Neural cell (in vitro differentiated cells): ENCODE measurements around the gene NECAP2. TPM values are rescaled to one million over a fixed set of nuclear protein-coding genes. Genes with fewer than 3 reads are reported as not detected.

Experiments used
- H2AFZ ChIP-seq: fragments of 200-600, 300-800 bp; sonication (generic), shearing (Covaris generic); 2 replicates; pipeline ENCODE4 v1.6.0; 2014; ENCODE audit warnings: low read depth, mild to moderate bottlenecking, antibody characterized with exemption, low read length, moderate library complexity
- H3F3A ChIP-seq: fragments of 200-600 bp; shearing (Covaris generic); 2 replicates; pipeline ENCODE4 v1.6.1; 2016; ENCODE audit warnings: mild to moderate bottlenecking, moderate library complexity, mixed read lengths, antibody characterized with exemption, low read length; ENCODE audit not compliant: insufficient read depth, poor library complexity, severe bottlenecking
- H3K27ac ChIP-seq: fragments of 200-600, 300-800 bp; sonication (generic), shearing (Covaris generic); 2 replicates; pipeline ENCODE4 v1.5.1; 2014; ENCODE audit warnings: mild to moderate bottlenecking, low read length, moderate library complexity
- H3K27me3 ChIP-seq: fragments of 300-800, 200-600 bp; sonication (generic), shearing (Covaris generic); 2 replicates; pipeline ENCODE4 v1.6.0; 2014; ENCODE audit warnings: mild to moderate bottlenecking, low read depth, low read length, moderate library complexity; ENCODE audit not compliant: insufficient read depth
- H3K36me3 ChIP-seq: fragments of 300-800, 200-600 bp; sonication (generic), shearing (Covaris generic); 2 replicates; pipeline ENCODE4 v1.5.1; 2014; ENCODE audit warnings: mild to moderate bottlenecking, antibody characterized with exemption, low read length, moderate library complexity; ENCODE audit not compliant: insufficient read depth
- H3K4me2 ChIP-seq: fragments of 300-800, 200-600 bp; sonication (generic), shearing (Covaris generic); 2 replicates; pipeline ENCODE4 v1.6.0; 2014; ENCODE audit warnings: mild to moderate bottlenecking, low read length
- H3K4me3 ChIP-seq: fragments of 300-800, 200-600 bp; sonication (generic), shearing (Covaris generic); 2 replicates; pipeline ENCODE4 v1.5.1; 2014; ENCODE audit warnings: mild to moderate bottlenecking, low read length, moderate library complexity
- H3K79me2 ChIP-seq: fragments of 200-600 bp; shearing (Covaris generic); replicated peaks from 2 replicates; pipeline ENCODE4 v1.6.0; 2014; ENCODE audit warnings: mild to moderate bottlenecking, low read length, moderate library complexity; ENCODE audit not compliant: insufficient read depth
- H3K9ac ChIP-seq: fragments of 300-800, 200-600 bp; sonication (generic), shearing (Covaris generic); 2 replicates; pipeline ENCODE4 v1.6.1; 2016; ENCODE audit warnings: mild to moderate bottlenecking, low read length, mixed read lengths
- H3K9me2 ChIP-seq: fragments of 200-600 bp; shearing (Covaris generic); 2 replicates; pipeline ENCODE4 v1.6.1; 2016; ENCODE audit warnings: mild to moderate bottlenecking, low read length, mixed read lengths; ENCODE audit not compliant: insufficient read depth
- H3K9me3 ChIP-seq: fragments of 200-600, 300-800 bp; sonication (generic), shearing (Covaris generic); 2 replicates; pipeline ENCODE4 v1.6.1; 2016; ENCODE audit warnings: mild to moderate bottlenecking, mixed run types, low read length, moderate library complexity, mixed read lengths
- H4K20me1 ChIP-seq: fragments of 200-600 bp; shearing (Covaris generic); 2 replicates; pipeline ENCODE4 v1.6.1; 2016; ENCODE audit warnings: mild to moderate bottlenecking, mixed run types; ENCODE audit not compliant: insufficient read depth
- EP300 ChIP-seq: fragments of 450-650 bp; conservative IDR thresholded peaks from 2 replicates; pipeline ENCODE4 v1.6.1; 2014; ENCODE audit warnings: antibody characterized with exemption, mild to moderate bottlenecking, moderate library complexity; ENCODE audit not compliant: poor library complexity, severe bottlenecking
- EZH2 ChIP-seq: fragments of 200-600, 300-800 bp; shearing (Covaris generic), sonication (generic); IDR thresholded peaks from 2 replicates; pipeline ENCODE4 v1.6.1; 2014; ENCODE audit warnings: antibody characterized with exemption, low read length, borderline replicate concordance, mild to moderate bottlenecking; ENCODE audit not compliant: insufficient read depth, poor library complexity, severe bottlenecking
- MXI1 ChIP-seq: fragments of 450-650 bp; conservative IDR thresholded peaks from 2 replicates; pipeline ENCODE4 v1.6.1; 2014; ENCODE audit warnings: antibody characterized with exemption, mild to moderate bottlenecking; ENCODE audit not compliant: poor library complexity, severe bottlenecking
- POLR2AphosphoS5 ChIP-seq: IDR thresholded peaks from 2 replicates; pipeline ENCODE4 v1.6.1; 2012
- RAD21 ChIP-seq: fragments of 450-650 bp; conservative IDR thresholded peaks from 2 replicates; pipeline ENCODE4 v1.6.1; 2014; ENCODE audit warnings: antibody characterized with exemption, mild to moderate bottlenecking, moderate library complexity
- SMC3 ChIP-seq: fragments of 450-650 bp; conservative IDR thresholded peaks from 2 replicates; pipeline ENCODE4 v1.6.1; 2014; ENCODE audit warnings: antibody characterized with exemption, mild to moderate bottlenecking, moderate library complexity; ENCODE audit not compliant: poor library complexity
- TAF1 ChIP-seq: IDR thresholded peaks from 2 replicates; pipeline ENCODE4 v1.6.1; 2012; ENCODE audit warnings: low read depth
- polyA plus RNA-seq: library from polyadenylated mRNA; depleted of rRNA; stranded (reverse); fragments of >200 nt; gene quantifications from 2 replicates; pipeline ENCODE4 v1.2.3, GENCODE V29; 2014
- TF ChIP-seq, protein P1 (sequence below): fragments of 450-650 bp; IDR thresholded peaks from 2 replicates; pipeline ENCODE4 v1.5.1; 2014; ENCODE audit warnings: antibody characterized with exemption, mild to moderate bottlenecking, moderate library complexity; ENCODE audit not compliant: poor library complexity, severe bottlenecking
- TF ChIP-seq, protein P2 (sequence below): IDR thresholded peaks from 2 replicates; pipeline ENCODE4 v1.6.1; 2012; ENCODE audit warnings: borderline replicate concordance

The NECAP2 gene
- polyA plus RNA-seq, 1 donor from 2014 or later, result 80.2 TPM

DNA sequence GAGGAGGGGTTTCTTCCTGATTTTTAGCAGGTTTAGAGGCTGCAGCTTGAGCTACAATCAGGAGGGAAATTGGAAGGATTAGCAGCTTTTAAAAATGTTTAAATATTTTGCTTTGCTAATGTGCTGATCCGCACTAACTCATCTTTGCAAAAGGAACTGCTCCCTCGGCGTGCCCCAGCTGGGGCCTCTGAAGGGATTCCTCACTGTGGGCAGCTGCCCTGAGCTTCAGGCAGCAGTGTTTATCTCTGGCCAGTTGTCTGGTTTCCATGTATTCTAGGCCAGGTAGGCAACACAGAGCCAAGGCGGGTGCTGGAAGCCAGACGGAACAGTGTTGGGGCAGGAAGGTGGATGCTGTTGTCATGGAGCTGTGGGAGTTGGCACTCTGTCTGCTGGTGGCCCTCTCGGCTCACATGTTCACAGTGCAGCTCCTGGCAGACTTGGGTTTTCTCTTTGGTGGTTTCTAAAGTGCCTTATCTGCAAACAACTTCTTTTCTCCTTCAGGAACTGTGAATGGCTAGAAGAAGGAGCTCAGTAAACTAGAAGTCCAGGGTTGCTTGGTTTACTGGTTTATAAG, 18.9 kb downstream of the NECAP2 start:
- Histone ChIP-seq H3K9ac (no peak overlapping the region), H3F3A (no peaks in the 10 kb centered on the region), H3K9me3 (no peaks in the 10 kb centered on the region), H3K9me2 (no peaks in the 10 kb centered on the region), H3K27me3 (no peaks in the 10 kb centered on the region), H3K36me3 (no peaks in the 10 kb centered on the region), H3K4me2 (no peak overlapping the region), H4K20me1 (no peaks in the 10 kb centered on the region), H2AFZ (no peak overlapping the region), H3K27ac (no peak overlapping the region), H3K79me2 (no peaks in the 10 kb centered on the region), H3K4me3 (no peak overlapping the region)
- no peak for TF ChIP-seq RAD21
- no peak for TF ChIP-seq EZH2
- TF ChIP-seq, protein P1, sequence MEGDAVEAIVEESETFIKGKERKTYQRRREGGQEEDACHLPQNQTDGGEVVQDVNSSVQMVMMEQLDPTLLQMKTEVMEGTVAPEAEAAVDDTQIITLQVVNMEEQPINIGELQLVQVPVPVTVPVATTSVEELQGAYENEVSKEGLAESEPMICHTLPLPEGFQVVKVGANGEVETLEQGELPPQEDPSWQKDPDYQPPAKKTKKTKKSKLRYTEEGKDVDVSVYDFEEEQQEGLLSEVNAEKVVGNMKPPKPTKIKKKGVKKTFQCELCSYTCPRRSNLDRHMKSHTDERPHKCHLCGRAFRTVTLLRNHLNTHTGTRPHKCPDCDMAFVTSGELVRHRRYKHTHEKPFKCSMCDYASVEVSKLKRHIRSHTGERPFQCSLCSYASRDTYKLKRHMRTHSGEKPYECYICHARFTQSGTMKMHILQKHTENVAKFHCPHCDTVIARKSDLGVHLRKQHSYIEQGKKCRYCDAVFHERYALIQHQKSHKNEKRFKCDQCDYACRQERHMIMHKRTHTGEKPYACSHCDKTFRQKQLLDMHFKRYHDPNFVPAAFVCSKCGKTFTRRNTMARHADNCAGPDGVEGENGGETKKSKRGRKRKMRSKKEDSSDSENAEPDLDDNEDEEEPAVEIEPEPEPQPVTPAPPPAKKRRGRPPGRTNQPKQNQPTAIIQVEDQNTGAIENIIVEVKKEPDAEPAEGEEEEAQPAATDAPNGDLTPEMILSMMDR, result no peak
- TF ChIP-seq MXI1, result no peak
- TF ChIP-seq TAF1, result no peak
- TF ChIP-seq SMC3, result no peak
- TF ChIP-seq, protein P2, sequence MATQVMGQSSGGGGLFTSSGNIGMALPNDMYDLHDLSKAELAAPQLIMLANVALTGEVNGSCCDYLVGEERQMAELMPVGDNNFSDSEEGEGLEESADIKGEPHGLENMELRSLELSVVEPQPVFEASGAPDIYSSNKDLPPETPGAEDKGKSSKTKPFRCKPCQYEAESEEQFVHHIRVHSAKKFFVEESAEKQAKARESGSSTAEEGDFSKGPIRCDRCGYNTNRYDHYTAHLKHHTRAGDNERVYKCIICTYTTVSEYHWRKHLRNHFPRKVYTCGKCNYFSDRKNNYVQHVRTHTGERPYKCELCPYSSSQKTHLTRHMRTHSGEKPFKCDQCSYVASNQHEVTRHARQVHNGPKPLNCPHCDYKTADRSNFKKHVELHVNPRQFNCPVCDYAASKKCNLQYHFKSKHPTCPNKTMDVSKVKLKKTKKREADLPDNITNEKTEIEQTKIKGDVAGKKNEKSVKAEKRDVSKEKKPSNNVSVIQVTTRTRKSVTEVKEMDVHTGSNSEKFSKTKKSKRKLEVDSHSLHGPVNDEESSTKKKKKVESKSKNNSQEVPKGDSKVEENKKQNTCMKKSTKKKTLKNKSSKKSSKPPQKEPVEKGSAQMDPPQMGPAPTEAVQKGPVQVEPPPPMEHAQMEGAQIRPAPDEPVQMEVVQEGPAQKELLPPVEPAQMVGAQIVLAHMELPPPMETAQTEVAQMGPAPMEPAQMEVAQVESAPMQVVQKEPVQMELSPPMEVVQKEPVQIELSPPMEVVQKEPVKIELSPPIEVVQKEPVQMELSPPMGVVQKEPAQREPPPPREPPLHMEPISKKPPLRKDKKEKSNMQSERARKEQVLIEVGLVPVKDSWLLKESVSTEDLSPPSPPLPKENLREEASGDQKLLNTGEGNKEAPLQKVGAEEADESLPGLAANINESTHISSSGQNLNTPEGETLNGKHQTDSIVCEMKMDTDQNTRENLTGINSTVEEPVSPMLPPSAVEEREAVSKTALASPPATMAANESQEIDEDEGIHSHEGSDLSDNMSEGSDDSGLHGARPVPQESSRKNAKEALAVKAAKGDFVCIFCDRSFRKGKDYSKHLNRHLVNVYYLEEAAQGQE, result no peak
- TF ChIP-seq EP300, result no peak
- TF ChIP-seq POLR2AphosphoS5, result no peak

DNA sequence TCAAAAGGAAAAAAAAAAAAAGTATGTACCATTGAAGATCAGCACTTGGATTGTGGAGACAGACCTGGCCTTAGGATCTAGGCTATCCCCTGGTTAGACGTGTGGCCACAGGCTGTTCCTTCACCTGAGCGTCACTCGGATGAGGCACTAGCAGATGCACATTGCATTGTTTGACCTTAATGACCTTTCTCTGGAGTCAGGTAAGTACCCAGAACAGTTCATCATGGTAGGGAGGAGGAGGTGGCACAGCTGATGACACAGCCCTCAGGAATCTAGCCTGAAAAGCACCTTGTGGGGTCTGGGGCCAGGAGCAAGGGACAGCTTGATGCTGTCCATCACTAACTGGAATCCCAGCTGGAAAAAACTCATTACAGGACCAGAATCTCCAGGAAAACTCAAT, 21.2 kb downstream of the NECAP2 start:
- Histone ChIP-seq H3K9me2 (no peaks in the 10 kb centered on the region), H3K4me3 (no peak overlapping the region), H3K4me2 (no peak overlapping the region), H3K9ac (no peak overlapping the region), H4K20me1 (no peaks in the 10 kb centered on the region), H3K9me3 (no peaks in the 10 kb centered on the region), H3K36me3 (no peaks in the 10 kb centered on the region), H2AFZ (no peak overlapping the region), H3K79me2 (no peaks in the 10 kb centered on the region), H3K27ac (no peak overlapping the region), H3F3A (no peaks in the 10 kb centered on the region), H3K27me3 (no peaks in the 10 kb centered on the region)
- TF ChIP-seq SMC3, result no peak
- TF ChIP-seq, protein P1, result no peak
- TF ChIP-seq MXI1, result no peak
- no peak for TF ChIP-seq POLR2AphosphoS5
- no peak for TF ChIP-seq EP300
- no peak for TF ChIP-seq RAD21
